Stimulated activated CD4-positive, alpha-beta T cell treated with anti-CD3 and anti-CD28 coated beads, Interleukin-15, amount 100 ng/mL, for 1 hour (primary cell): ENCODE results near the gene TNS4.

Source experiments
- DNase-seq, 2 donors: peaks; one replicate each; pipeline ENCODE4 v3.0.0-alpha.2; 2020; ENCODE audit warnings: low read depth in 1 of 2, low spot score in 1 of 2

TNS4 gene

DNA sequence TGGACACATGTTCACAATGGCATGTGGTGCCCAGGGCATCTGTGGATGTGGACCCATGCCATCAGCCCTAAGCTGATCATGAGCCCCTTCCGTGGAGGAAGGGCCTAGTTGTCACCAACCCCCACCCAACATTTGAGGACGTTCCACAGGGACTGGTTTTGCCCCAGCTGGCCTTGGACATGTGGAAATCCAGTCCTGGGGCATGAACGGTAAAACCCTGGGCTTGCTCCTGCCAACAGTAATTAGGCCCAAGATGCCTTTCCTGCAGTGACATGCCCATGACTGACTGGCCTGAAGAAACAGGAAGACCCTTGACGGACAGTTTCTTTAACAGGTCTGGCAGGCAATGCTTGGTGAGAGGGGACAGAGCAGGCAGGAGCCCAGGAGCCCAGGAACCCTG lies 7.7 kb downstream of the TNS4 start:
- DNase-seq: no peak

DNA sequence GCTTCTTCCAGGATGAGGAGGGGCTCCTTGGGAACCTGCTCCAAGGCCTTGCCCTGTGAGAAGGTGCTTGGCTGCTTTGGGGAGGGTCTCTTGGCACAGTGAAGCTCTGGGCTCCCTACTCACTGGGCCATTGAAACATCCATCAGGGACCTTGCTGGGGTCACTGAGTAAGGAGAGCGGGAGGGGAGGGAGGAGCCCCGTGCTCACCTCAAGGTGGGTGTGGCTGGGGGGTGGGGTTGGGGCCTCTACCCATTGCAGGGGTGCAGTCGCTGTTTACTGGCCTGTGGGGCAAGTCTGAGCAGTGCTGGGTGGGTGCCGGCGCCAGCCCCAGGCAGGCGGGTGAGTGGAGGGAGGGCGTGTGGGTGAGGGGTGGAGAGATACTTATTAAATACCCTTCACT lies 9.9 kb downstream of the TNS4 start:
- no peak for DNase-seq

DNA sequence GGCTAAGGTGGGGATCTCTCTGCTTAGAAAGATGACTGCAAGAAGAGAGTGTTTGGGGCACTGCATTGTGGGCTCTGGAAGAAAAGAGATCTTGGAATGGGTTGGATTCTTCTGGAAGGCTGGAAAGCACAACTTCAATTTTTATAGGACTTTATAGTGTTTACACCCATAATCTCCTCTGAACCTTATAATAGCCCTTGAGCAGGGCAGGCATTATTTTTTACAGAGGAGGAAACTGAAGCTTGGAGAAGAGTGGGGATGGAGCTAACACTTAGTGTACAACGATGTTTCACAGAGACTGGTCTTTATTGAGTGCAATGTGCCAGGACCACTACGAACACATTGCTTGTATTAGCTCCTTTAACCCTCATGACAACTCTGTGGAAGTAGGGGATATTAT lies 10.4 kb downstream of the TNS4 start:
- DNase-seq: no peak

DNA sequence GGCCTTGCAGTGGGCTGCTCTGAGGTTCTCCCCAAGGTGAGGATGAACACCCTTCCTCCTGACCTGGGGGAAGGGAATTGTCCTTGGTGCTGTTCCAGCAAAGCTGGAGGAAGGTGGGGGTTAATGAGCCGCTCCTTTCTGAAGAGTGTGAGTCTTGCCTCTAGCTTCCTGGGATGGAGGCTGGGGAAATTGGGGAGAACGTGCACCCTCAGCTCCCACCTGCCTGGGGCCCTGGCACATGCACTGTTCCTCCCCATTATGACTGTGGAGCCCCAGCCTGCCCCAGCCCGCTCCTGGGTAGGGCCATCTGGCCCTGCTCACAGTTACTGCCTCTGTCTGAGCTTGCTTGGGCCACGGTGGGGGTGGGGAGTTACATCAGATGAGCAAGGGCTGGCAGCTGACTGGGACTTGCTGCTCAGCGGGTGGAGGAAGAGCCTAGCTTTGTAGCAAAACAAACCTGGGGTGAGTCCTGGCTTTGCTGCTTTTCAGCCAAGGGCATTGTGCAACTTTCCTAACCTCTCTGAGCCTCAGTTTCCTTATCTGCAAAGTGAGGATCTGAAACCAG lies 11.1 kb downstream of the TNS4 start:
- DNase-seq: peak in 1 of 2 donors; percentile 8

DNA sequence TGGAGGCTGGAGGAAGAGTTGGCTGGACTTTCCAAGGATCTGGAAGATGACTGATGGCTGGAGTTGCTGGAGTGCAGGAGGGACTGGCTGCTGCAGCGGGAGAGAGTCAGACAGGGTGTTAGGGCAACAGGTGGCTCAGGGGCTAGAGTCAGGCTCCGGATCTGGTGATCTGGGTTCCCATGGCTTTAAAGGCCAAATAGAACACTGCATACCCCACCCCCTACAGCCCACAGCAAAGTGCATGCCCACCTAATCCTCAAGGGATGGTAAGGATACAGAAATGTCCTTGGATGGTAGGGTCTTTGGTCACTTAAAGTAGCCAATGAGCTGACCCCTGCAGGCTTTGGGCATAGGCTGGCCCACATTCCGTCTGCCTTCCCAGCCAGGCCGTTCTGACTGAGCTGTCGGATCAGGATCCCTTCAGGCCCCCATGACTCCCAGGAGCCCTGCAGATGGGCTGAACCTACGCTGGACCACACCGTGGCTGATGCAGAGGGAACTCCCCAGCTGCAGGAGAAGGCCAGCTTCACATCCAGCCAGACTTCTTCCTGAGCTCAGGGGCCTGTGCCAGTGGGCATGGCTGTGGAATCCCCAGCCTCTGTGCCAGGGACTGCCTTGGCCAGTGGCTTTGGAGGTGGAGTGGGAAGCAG lies 13.9 kb downstream of the TNS4 start:
- no peak for DNase-seq

DNA sequence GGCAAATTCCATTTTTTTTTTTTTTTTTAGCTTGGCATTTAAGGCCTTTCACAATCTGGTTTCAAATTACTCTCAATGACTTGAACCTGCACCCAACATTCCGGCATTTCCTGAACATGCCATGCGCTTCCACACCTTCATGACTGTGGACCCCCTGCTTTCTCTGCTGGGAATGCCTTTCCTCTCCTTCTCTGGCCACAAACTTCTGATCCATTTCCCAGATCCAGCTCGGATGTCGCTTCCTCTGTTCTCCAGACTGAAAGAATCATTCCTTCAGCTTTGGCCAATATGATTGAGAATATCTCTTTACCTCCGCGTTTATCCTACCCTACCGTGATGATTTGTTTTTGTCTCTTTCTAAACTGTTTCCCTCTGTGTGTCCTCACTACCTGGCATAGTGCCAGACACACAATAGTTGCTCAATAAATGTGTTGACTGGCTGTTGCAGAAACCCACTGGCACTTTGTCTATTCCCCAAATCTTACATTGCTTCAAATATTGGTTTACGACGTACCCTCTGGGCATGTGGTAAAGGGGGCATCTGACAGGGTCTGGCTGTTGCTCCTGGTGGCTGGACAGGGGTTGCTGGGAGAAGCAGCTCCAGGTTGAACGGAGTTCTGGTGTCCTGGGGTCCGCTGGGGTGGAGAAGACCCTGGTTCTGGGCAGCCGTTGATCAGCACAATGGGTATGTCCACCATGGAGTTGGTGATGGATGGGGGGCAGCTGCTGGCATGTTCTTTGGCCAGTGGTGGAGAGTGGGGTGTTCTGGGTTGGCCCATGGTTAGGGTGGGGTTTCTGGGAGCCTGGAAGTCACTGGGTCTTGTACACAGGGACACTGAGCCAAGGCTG lies 14.7 kb downstream of the TNS4 start:
- no peak for DNase-seq

DNA sequence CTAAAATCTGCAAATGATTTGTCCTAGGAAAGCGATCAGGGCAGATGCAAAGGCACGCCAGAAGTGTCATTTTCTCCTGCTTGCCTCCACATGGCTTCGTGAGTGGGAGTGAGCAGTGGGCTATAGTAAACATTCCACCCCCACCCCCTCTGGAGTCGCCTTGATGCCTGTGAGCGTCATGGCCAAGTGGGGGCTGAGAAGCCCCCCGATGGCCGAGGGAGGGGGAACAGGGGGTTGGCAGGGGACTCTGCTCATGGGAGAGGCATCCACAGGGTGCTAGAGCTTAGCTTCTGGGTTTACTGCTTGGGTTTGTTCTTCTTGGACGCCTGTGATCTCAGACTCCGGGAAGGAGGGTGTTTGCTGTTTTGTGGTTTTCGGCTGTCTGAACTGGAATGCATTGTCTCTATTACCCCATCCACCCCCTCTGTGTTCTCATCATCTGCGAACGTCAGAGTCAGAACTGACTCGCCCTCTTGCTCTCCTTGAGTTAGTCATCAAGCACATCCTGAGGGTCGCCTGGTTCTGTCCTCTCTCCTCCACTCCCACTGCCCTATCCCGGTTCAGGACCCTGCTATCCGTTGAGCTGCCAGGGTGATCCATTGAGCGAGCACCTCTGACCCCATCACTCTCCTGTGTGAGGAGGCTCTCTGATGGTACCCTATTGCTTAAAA lies 15.4 kb downstream of the TNS4 start:
- DNase-seq: no peak

DNA sequence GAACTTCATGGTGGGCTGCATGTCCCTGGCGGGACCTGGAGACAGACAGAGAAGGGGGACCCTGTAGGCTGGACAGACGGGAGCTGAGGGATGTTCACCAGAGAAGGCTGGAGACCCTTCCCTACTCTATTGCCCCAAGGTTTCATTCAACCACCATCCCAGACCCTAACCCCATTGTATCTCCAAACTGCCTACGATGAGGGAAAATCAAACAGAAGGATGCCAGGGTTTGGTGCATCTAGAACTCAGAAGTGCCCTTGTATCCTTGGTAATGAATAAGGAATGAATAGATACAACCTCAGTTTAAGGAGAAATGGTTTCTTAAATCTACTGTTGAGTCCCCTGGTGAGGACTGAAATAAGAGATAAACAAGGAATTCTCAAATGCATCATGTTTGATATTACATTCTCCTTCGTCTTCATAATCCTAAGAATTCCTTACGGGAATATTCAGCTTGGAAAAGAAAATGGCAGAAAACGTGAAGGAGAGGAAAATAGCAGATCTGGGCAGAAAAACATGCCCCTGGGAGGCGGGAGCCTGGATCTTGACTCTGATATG lies 16.4 kb downstream of the TNS4 start:
- DNase-seq: no peak

DNA sequence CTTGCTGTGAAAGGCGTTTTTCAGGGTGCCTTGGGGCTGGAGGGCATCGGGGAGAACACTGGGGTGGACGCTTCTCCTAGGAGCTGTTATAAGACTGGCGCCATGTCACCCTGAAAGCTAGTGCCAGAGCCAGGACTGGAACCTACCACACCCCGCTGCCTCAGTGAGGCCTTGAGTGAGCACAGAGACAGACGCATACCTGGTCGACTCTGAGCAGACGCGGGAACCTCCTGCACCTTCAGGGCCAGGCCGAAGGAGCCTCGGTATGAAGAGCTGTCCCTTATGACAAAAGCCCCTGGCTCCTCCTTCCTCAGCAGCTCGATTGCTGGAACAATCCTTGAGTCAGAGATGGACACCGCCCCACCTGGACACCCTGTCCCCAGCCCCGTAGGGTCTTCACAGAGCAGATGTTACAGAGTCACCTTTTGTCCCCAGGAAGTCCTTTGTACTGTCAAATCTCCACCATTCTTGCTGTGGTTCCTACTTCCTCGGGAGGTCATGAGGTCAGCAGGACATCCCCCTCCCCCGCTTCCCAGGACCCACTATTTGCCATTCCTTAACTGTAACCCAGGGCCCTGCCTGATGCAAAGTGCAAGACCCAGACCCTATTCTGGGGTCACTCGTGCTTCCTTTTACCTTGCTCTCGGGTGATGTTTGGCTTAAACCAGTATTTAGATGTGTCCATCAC lies 17.0 kb downstream of the TNS4 start:
- DNase-seq: no peak

DNA sequence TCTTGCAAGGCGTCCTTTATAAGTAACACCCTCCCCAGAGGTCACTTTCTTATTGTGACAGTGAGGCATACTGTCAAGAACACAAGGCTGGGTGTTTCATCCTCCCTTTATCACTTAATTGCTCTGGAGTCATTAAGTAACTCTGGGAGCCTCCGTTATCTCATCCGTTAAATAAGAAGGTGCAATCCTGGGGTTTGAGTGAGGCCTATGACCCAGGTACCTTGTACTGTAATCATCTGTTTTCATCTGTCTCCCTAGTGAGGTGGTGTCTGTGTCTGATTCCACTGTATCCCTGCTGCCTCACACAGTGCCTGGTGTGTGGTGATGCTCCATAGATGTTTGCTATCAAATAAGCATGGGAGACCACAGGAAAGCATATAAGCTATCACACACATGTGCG lies 17.7 kb downstream of the TNS4 start:
- DNase-seq: no peak

DNA sequence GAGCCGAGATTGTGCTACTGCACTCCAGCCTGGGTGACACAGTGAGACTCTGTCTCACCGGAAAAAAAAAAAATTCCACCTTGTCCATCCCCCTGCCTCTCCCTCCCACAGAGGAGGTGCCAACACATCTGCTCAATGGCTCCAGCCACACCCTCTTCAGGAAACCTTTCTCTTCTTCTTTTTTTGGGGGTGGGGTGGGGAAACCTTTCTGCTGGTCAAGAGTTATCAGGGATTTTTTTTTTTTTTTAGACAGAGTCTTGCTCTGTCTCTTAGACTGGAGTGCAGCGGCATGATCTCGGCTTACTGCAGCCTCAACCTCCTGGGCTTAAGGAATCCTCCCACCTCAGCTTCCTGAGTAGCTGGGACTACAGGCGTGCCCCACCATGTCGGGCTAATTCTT lies 18.7 kb downstream of the TNS4 start:
- DNase-seq: no peak

DNA sequence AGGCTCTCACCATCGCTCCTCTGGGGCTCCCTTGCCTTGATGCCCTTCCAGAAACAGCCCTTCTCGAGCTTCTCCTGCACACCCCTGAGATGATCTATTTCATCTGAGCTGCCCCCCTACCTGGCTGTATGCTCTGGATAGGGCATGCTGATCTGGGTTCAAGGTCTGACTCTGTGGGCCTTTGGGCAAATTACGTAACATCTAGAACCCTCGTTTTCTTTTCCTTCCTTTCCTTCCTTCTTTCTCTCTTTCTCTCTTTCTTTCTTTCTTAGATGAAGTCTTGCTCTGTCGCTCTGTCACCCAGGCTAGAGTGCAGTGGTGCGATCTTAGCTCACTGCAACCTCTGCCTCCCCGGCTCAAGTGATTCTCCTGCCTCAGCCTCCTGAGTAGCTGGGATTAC lies 20.3 kb downstream of the TNS4 start:
- DNase-seq: no peak

DNA sequence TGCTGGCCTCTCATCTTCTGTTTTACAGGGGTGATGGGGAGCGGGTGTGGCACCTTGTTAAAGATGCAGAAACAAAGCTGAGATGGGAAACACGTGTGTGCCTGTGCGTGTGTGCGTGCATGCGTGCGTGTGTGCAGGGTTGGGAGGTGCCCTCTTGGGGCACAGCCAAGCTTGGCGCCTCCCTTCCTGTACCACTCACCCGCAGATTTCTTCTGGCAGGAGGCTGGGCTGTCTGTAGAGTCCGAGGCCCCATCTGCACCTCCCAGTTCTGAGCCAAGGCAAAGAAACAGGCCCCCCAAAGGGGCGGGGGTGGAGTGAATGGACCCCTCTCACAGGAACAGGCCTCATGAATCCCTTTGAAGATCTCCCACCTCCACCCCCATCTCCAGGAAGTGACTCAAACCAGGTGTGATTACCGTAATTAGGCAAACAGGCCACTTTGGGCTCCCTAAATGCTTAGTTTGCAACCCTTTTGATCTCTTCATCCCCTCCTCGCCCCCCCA lies 20.9 kb downstream of the TNS4 start:
- peak; percentile 57 to 66 for DNase-seq

DNA sequence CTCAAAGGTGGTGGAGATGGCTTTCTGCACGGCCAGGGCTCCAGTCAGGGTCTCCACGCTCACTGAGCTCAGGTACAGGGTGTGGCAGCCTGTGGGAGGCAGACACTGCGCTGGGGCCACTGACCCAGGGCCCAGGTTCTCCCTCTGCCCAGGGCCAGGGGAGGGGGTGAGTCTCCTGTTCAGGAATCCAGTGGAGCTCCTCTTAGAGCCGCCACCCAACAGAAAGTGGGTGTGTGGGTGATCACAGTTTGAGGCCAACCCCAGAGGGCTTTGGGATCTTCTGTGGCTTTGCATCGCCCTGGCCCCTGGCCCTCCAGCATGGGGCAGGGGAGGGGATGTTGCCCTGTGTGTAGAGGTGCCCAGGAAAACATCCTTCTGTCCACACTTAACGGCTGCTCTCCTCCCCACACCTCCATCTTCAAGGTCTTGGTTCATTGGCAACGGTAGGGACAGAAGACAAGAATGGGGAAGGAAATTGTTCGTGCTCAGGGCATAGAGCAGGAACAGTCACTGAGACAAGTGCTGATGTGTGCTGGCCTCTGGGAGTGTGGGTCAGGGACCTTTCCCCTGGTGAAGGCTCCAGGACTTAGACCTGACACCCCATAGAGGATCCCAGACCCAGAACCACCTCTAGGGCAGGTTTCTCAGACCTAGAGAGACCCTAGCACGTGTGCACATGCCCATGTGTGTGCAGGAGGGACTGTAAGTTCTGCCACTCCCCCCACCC lies 21.5 kb downstream of the TNS4 start:
- no peak for DNase-seq

DNA sequence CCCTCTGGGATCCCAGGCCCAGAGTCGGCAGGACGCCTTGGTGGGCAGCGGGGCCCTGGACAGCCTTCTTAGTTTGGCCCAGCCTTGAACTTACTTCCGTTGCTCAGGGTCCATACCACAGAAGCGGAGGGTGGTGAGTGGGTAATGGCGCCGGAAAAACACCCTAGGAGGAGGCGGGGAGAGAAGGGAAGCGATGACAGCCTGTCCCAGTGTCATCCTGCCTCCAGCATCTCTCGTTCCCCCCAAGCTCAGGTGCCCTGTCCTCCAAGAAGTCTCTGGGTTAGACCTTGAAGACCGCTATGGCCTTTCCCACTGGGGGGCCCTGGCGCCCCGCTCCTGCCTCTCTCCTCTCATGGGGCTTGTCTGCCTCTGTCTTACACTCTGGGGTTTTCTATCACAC lies 22.9 kb downstream of the TNS4 start:
- no peak for DNase-seq

DNA sequence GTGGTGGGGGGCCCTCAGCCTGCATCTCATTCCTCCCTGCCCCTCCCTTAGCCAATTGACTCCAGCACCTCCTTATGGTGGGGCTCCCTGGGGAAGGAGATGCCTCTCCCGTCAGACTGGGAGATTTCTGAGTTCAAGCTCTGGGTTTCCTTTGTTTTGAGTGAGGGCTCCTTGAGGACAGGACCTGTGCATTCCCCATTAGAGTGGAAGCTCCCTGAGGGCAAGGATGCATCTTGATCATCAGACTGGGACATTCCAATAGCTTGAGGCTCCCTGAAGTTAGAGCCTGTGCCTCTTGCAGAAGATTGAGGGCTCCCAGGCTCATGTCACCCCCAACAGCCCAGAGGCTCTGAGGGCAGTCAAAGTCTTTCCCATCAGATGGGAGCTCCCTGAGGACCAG lies 23.6 kb downstream of the TNS4 start:
- no peak for DNase-seq

DNA sequence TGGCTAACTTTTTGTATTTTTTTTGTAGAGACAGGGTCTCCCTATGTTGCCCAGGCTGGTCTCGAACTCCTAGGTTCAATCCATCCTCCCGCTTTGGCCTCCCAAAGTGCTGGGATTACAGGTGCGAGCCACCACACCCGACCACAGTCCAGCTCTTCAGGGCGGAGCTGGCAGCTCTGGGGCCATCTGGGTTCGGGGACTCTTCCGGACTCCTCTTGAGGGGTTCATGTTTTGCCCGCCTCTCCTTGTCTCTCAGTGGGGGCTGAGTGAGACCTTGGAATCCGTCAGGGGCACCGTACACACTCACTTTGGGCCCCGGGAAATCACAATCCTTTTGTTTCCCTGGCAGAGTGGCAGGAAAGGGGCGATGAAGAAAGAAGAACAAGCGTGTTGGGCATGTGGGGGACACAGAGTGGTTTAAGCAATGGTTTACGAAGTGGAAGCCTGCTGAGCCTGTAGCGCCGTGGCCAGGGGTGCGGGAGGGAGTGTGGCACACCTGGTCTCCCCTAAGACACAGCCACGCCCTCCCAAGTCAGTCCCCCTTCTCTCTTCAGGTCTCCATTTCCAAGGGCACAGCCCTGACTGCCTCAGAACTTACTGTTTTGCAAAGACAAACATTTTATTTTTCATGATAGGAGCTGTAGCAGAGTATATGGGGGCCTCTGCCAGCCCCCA lies 26.1 kb downstream of the TNS4 start:
- no peak for DNase-seq

DNA sequence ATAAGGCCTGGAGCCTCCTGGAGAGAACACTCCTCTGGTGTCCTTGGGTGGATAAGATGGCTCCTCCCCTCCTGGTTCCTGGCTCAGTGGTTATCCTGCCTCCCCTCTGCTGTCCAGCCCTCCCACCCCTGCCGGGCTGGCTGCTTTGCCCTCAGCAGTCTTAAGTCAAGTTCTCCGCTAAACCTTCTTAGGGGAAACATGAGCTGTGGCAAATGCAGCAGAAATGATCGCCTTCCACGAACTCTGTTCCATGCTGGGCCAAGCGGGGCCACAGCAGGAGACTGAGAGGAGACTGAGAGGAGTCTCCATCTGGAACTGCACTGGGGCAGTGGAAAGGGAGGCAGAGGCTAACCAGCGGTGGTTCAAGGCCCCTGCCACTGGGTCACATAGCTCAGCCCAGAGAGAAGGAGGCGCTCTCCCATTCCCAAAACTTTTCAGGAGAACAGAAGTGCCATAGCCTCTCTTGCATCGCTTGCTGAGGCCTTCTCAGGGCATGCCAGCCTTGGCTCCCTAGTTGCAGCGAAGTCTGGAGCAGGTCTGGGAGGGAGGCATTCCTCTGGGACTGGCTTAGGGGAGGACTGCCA lies 26.9 kb downstream of the TNS4 start:
- no peak for DNase-seq
